ENCODE data around the gene TMEM14B.

- TF ChIP-seq RAD51 (IDR thresholded peaks at IDR 0.05; ENCODE audit: borderline replicate concordance, low read depth), result no peak
- TF ChIP-seq USF2 (CRISPR knock-in tag; IDR thresholded peaks at IDR 0.05), result no peak
- TF ChIP-seq MAFK (IDR thresholded peaks at IDR 0.05; ENCODE audit: low read length), result no peak
- TF ChIP-seq TBP (optimal IDR thresholded peaks at IDR 0.05; ENCODE audit: low read depth, low read length), result no peak
These were observed 27.7 kb upstream of the TMEM14B start for GRCh38 chr6:10719964-10720264.
